GM19099 (cell line): ENCODE measurements around the gene SSRP1.

Experiments
- POLR2A ChIP-seq: IDR thresholded peaks from 3 replicates; pipeline ENCODE4 v1.6.1; 2011; ENCODE audit warnings: low read depth; ENCODE audit not compliant: insufficient read length; ENCODE audit errors: extremely low read depth

The SSRP1 gene

GRCh38 chr11:57305523-57305922, 30.2 kb downstream of the SSRP1 start:
- TF ChIP-seq POLR2A, result no peak

- no peak for TF ChIP-seq POLR2A
Observed at GRCh38 chr11:57303990-57304579, 31.6 kb downstream of the SSRP1 start.

- no peak for TF ChIP-seq POLR2A
Observed at GRCh38 chr11:57303280-57303989, 32.3 kb downstream of the SSRP1 start.

- TF ChIP-seq POLR2A, result no peak
Observed at GRCh38 chr11:57302489-57302888, 33.2 kb downstream of the SSRP1 start.

GRCh38 chr11:57301711-57302423, 33.8 kb downstream of the SSRP1 start:
- TF ChIP-seq POLR2A, result no peak

GRCh38 chr11:57300785-57301184, 34.9 kb downstream of the SSRP1 start:
- no peak for TF ChIP-seq POLR2A

GRCh38 chr11:57299150-57299737, 36.4 kb downstream of the SSRP1 start:
- no peak for TF ChIP-seq POLR2A

GRCh38 chr11:57297221-57297620, 38.5 kb downstream of the SSRP1 start:
- TF ChIP-seq POLR2A, result no peak

GRCh38 chr11:57294225-57295131, 41.2 kb downstream of the SSRP1 start:
- no peak for TF ChIP-seq POLR2A

GRCh38 chr11:57290288-57290687, 45.4 kb downstream of the SSRP1 start:
- no peak for TF ChIP-seq POLR2A

- no peak for TF ChIP-seq POLR2A
Observed at GRCh38 chr11:57288771-57289579, 46.7 kb downstream of the SSRP1 start.

- no peak for TF ChIP-seq POLR2A
Observed at GRCh38 chr11:57287884-57288283, 47.8 kb downstream of the SSRP1 start.

GRCh38 chr11:57283231-57283990, 52.3 kb downstream of the SSRP1 start:
- TF ChIP-seq POLR2A, result no peak

- no peak for TF ChIP-seq POLR2A
Observed at GRCh38 chr11:57279116-57279515, 56.6 kb downstream of the SSRP1 start.

GRCh38 chr11:57278721-57279095, 57.0 kb downstream of the SSRP1 start:
- TF ChIP-seq POLR2A, result no peak
